ENCODE data around the gene AAMP.
"Not testable (repeated sequence)": the region's sequence is repeated elsewhere in the genome, so short reads cannot be mapped to it uniquely, and the experiment has no call there.

AAMP gene, protein sequence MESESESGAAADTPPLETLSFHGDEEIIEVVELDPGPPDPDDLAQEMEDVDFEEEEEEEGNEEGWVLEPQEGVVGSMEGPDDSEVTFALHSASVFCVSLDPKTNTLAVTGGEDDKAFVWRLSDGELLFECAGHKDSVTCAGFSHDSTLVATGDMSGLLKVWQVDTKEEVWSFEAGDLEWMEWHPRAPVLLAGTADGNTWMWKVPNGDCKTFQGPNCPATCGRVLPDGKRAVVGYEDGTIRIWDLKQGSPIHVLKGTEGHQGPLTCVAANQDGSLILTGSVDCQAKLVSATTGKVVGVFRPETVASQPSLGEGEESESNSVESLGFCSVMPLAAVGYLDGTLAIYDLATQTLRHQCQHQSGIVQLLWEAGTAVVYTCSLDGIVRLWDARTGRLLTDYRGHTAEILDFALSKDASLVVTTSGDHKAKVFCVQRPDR

DNA sequence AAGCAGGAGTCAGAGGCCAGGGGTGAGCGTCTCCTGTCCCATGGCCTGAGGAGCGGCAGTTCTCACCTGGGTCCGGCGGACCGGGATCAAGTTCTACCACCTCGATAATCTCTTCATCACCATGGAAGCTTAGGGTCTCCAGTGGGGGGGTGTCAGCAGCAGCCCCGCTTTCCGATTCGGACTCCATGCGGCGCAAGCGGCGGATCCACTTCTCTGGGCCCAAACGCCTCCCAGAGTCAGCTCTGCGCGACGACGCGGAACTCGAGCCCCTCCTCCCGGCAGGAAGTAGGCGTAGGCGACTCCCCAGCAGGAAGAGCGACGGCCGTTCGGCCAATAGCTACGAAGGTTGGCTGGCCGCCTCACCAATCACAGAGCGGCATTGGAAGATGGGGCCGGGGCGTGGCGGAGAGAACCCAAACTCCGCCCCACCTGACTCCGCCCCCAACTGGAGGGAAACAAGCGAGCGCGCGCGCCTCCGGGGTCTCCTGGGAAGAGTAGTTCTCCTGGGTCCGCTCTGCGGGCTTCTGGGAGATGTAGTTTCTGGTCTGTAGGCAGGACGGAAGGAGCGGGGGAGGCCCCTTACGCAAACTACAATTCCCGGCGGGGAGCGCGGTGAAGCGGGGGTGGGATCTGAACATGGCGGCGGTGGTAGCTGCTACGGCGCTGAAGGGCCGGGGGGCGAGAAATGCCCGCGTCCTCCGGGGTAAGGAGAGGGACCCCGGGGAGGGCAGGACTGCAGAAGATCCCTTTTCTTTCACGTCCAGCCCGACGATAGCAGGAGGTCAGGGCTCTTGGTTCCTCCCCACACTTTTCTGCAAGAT, at the start of gene AAMP, which contains the start of gene PNKD:
TSS of gene AAMP (minus strand) at position 238 of the 821 bp plus-strand sequence. CDS start at position 187, 51 bp downstream.
TSS of gene PNKD (plus strand) at position 620 of the 821 bp plus-strand sequence. CDS start at position 637, 17 bp downstream.
- DNase-seq, result peak; percentile 97

DNA sequence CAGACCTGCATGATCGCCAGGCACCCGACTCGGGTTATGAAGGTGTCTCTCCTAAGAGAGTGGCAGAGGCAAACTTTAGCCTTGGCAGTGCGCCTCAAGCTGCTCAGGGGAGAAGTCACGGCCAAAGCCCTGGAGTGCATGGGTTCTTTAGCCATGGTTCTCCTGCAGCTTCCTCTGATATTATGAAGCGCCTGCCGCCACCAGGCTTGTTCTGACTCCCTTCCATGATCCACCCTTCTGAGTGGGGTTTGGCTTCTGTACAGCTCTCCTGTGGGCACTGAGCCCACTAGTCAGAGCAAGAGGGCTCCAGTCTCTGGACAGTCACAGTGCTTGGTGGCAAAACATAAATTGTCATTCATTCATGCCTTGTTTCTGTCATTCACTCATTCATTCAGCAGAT, 48.3 kb upstream of the AAMP start:
- no peak for DNase-seq

DNA sequence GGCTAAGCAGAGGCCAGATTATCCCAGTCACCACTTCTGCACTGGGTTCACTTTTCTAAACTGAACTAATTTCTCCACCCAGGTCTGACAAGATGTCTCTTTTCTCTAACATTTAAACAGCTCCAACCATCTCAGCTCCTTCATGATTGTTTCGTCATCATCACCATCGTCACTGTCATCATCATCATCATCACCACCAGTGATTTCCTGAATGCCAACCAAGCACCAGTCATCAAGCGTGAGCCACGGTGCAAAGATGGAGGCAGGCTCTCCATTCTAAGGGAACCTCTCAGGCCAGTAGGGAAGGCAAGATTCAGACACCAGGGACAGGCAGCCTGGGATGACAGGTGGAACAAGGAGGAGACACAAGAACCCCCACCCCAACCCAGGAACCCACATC, 47.9 kb upstream of the AAMP start:
- DNase-seq, result no peak

DNA sequence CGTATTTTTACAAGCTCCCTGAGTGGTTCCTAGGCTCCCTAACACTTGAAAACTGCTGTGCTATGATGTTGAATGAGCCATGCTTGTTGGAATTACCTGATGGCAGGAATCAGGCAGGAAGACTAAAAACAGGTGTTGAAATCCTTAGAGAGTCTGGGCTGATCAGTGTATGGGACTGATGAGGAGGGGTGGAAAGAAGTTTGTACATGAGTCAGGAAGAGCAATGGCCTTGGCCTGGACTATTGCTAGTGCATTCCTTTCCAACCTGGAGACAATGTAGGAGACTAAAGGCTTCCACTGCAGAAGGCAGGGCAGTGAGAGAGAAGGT, 47.3 kb upstream of the AAMP start:
- DNase-seq, result no peak

DNA sequence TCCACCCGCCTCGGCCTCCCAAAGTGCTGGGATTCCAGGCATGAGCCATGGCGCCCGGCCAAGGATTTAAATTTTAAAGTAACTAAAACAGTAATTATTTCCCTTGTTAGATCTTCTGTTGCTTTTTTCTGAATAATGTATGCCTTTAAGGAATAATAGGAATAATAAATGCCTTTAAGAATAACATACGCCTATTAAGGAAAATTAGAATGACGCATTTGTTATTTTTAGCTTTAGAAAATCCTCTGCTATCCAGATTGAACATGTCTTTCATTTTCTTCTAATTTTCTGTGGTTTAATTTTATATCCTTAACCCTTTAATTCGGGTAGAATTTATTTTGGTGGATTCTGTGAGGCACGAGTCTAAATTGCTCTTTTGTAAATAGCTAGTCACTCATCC, 45.5 kb upstream of the AAMP start:
- DNase-seq, result no peak

DNA sequence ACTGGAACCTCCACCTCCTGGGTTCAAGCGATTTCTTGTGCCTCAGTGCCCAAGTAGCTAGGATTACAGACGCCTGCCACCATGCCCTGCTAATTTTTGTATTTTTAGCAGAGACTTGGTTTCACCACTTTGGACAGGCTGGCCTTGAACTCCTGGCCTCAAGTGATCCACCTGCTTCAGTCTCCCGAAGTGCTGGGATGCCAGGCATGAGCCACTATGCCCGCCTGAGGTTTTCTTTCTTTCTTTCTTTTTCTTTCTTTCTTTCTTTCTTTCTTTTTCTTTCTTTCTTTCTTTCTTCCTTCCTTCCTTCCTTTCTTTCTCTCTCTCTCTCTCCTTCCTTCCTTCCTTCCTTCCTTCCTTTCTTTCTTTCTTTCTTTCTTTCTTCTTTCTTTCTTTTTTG, 44.8 kb upstream of the AAMP start:
- DNase-seq, result not testable (repeated sequence)

DNA sequence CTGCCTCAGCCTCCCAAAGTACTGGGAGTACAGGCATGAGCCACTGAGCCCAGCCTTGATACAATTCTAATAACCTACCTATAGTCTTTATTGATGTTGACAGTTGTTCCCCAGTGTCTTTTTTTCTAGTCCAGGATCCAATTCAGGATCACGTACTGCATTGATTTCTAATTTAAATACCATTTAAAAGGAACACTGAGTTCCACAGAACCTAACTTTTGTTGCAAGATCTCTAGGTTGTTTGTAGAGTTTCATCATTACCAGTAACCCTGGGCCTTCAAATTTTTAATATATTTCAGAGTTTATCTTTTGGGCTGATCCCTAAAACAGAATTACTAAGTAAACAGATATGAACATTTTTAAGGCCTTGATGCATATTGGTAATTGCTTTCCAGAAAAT, 43.4 kb upstream of the AAMP start:
- DNase-seq, result no peak

DNA sequence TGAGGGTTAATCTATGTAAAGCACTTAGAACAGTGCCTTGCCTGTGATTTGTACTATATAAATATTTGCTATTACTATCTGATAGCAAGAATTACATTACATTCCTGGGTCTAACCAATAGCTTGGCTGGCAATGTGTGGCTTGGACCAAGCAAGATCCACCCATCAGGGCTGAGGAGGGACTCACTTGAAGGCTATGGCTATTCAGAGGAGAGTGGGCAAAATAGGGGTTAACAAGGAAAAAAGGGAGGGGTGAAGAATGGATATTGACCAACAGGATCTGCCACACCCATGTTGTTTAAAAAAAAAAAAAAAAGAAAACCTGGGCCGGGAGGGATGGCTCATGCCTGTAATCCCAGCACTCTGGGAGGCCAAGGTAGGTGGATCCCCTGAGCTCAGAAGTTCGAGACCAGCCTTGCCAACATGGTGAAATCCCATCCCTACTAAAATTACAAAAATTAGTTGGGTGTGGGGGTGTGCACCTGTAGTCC, 42.4 kb upstream of the AAMP start:
- DNase-seq, result no peak

DNA sequence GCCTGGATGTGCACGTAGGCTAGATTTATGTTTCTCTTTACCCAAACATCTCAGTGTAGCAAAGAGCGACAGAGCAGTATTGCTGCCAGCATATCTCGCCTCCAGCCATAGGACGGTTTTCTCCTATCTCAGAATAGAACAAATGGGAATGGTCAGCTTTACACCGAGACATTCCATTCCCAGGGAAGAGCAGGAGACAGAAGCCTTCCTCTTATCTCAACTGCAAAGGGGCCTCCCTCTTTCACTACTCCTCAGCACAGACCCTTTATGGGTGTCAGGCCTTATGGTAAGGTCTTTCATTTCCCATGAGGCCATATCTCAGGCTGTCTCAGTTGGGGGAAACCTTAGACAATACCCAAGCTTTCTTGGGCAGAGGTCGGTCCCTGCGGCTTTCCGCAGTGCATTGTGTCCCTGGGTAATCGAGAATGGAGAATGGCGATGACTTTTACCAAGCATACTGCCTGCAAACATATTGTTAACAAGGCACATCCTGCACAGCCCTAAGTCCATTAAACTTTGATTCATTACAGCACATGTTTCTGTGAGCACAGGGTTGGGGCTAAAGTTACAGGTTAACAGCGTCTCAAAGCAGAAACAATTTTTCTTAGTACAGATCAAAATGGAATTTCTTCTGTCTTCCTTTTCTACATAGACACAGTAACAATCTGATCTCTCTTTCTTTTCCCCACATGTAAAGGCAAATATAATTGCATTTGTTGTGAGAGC, 41.8 kb upstream of the AAMP start:
- not testable (repeated sequence) for DNase-seq

DNA sequence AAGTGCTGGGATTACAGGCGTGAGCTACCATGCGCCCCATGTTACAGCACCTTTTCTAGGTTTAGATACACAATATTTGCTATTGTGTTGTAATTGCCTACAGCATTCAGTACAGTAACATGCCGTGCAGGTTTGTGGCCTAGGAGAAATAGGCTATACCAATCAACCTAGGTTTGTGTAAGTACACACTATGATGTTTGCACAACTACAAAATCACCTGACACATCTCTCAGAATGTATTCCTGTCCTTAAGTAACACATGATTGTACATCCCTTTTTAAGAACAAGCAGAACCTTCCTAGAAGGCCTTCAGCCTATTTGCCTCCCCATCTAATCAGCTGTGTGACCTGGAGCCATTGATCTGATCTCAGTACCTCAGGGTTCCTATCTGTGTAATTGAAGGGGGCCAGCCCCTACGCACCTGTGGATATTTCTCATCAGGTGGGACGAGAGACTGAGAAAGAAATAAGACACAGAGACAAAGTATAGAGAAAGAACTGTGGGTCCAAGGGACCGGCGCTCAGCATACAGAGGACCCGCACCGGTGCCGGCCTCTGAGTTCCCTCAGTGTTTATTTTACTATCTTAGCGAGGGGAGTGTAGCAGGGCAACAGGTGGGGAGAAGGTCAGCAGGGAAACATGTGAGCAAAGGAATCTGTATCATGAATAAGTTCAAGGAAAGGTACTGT, 41.1 kb upstream of the AAMP start:
- no peak for DNase-seq

DNA sequence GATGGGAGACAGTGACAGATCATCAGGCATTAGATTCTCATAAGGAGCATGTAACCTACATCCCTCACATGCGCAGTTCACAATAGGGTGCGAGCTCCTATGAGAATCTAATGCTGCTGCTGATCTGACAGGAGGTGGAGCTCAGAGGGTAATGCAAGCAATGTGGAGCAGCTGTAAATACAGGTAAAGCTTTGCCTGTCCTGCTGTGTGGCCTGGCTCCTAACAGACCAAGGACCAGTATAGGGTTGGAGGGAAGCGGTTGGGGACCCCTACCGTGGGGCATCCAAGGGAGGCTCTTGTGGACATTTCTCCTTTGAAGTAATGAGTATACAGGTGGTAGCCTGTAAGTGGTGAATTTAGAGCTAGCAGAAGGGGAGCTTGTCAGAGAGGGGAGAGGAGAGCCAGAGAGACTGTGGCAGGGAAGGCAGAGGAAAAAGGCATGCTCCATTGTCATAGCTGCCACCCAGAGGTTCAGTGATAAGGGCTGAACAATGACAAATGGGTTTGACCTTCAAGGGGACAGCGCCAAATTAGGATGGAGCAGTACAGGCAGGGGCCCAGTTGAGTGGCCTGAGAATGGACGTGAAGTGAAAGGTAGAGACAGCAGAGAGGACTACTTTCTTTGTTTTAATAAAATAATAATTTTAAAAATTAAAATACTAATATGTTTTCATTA, 37.6 kb upstream of the AAMP start:
- no peak for DNase-seq

DNA sequence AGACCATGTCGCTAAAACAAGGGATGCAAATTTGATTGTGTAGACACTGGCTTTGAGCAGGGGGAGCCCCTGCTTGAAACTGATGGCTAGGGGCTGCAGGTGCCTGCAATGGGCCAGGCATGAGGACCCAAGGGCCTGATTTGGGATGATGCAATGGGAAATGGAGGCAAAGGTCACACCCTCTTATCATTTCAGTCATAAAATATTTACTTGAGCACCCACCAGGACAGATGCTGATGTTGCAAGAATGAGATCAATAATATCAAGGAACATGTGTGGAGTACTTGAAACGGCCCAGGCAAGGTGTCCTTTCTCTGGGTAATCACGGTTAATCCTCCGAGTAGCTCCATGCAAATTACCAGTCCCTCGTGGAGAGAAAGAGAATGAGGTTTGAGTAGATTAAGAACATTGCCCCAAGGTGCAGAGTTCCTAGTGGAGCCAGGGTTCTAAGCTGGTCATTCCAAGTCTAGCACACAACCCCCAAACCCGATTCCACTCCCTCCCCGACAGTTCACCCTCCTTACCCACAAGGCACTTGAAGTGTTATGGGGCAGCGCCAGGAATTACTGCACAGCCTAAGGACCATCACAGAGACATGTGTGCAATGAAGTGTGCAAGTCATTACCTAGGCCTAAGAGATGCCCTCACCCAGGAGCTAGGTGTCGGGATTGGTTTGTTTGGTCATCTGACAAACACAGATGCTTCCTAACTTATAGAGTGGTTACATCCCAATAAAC, 36.4 kb upstream of the AAMP start:
- DNase-seq, result no peak

DNA sequence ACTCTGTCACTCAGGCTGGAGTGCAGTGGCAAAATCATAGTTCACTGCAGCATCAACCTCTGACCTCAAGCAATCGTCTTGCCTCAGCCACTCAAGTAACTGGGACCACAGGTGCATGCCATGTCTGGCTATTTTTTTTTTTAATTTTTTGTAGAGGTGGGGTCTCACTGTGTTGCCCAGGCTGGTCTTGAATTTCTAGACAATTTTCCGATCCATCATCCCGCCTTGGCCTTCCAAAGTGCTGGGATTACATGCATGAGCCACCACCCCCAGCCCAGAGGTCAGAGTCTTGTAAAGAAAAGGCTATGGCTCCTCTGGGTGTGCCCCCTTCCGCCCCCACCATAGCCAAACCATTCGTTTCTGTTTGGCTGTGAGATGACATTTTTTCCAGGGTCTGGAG, 35.4 kb upstream of the AAMP start:
- no peak for DNase-seq

DNA sequence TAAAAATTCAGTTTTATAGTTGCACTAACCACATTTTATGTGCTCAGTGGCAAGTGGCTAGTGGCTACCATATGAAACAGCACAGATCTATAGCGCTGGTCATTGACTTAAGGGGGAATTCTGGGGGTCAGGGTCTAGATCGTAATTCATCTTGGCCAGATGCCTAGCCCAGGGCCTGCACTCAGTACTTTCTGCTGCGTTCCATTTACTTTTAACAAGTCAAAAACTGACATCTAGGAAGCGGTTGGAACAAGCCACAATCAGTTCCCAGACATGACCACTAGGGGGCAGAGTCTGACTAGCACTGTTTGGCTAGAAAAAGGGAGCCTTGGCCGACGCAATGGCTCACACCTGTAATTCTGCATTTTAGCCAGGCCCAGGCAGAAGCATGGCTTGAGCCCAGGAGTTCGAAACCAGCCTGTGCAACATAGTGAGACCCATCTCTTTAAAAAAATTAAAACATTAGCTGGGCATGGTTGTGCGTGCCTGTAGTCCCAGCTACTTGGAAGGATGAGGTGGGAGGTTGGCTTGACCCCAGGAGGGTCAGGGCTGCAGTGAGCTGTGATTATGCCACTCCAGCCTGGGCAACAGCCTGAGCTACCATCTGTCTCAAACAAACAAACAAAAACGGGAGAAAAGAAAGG, 31.4 kb upstream of the AAMP start:
- peak; percentile 86 for DNase-seq

DNA sequence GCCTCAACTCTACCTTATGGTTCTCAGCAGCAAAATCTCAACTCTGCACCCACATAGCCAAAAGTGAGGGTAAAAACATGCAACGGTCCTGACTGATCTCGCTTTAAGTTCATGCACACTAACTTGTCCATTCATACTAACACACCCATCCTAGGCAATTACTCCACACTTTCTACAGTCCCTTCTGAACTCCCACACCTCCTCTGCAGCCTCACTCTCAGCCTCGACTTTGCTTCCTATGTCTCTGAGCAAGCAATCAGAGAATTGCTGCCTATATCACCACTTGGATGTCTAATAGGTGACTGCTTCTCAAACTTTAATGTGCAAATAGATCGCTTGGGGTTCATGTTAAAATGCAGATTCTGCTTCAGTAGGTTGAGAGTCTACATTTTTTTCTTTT, 30.2 kb upstream of the AAMP start:
- no peak for DNase-seq

DNA sequence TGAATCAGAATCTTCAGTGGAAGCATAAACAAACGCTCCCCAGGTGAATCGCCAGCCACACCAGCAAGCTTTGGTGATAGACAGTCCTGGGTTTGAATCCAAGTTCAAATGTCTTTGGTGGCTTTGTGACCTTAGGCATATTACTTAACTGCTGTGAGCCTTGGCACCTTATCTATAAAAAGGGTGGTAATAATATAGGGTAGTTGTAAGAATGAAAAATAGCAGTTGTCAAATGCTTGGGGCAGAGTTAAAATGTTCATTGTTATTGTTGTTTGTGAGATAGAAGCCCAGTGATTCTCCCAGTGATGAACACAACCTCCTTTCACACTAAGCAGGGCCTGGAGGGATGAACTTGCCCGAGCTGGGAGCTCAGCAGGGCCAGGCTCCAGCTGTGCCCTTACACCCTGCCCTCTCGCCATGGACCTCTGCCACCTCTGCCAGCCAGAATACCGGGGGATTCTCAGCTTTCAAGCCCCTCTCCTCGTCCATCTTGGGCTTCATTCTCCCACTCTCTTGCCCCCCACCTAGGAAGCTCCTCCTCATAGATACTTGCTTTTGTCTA, 28.5 kb upstream of the AAMP start:
- no peak for DNase-seq

DNA sequence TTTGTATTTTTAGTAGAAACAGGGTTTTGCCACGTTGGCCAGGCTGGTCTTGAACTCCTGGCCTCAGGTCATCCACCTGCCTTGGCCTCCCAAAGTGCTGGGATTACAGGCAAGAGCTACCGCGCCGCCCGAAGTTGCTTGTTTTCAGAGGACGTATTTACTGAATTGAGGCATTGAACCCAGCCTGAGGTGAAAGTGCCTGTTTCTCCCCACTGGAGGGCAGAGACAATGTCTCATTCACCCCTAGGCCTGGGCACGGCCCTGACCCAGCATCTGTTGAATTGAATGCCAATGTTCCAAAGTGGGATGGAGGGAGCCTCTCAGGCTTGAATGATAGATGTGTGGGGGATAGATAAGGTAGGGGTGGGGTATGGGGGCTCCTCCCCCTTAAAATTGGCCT, 26.9 kb upstream of the AAMP start:
- no peak for DNase-seq

DNA sequence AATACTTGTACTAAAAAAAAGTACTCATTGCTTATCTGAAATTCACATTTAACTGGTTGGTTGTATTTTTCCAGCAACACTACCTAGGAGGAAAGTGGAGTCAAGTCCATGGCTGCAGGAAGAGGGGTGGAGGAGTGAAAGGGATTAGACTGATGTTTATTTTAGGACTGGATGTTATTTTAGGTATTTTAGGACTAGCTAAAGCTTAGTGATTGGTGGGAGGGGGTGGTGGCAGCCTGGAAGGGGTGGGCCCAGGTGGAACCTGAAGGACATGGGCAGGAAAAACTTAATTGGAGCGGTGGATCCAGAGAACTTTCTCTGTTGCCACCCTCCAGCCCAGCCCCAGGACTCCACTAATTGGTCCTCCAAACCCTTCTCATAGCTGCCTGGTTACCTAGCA, 26.3 kb upstream of the AAMP start:
- no peak for DNase-seq

DNA sequence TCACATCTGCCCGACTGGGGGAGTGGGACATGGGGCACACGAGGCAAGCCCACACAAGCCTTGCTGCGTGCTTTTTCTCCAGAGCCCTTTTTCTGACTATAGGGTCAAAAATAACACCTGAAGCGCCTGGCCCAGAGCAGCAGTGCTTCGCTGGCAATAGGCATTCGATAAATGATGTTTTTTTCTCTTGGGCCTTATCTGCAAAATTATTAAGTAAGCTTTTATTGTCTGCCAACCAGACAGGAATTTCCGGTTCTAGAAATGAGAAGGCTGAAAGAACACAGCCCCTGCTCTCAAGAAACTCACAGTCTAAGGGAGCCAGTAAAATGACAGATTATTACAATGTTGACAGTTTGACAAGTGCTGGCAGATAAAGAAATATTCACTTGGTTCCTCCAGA, 25.1 kb upstream of the AAMP start:
- DNase-seq, result peak; percentile 48

DNA sequence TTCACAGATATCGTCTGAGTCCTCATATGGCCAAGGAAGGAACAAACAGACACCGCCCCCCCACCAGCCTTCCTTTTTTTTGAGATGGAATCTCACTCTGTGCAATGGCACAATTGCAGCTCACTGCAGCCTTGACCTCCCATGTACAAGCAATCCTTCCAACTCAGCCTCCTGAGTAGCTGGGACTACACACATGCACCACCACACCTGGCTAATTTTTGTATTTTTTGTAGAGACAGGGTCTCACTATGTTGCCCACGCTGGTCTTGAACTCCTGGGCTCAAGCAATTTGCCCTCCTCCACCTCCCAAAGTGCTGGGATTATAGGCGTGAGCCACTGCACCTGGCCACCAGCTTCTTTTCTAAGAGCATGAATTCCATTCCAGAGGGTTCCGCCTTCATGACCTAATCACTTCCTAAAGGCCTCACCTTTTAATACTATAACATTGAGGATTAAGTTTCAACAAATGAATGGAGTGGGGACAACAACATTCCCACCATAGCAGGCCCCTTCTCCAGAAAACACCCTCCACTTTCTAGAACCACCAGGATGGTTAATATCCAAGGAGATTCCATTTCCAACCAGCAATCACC, 24.6 kb upstream of the AAMP start:
- DNase-seq, result no peak
